HG03196 (cell line): ENCODE measurements around the gene DPYD.

Experiments
- ATAC-seq: cut with Tn5 transposase; IDR thresholded peaks from one replicate; pipeline ENCODE4 v1.9.1; 2021; ENCODE audit not compliant: unreplicated experiment

The DPYD gene

DNA sequence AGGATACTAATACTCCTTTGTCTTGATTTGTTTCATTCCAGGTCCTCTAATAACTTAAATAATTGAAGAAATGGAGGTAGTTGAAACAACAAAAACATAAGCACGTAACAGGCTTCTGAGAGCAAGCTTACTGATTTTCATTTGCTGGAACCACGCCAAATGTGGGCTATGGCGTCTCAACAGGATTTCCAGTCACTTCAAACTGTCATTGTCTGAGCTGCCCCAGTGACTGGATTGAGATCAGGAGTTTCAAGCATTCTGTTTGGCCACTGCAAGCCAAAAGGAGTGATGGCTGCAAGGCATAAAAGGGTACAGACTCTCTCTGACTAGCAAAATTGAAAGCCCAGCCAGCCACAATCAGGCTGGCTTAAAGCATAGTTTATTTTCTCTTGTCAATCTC is 289.9 kb downstream of the DPYD start:
- ATAC-seq, result no peak

GRCh38 chr1:97630281-97630680 is 290.6 kb downstream of the DPYD start:
- no peak for ATAC-seq

DNA sequence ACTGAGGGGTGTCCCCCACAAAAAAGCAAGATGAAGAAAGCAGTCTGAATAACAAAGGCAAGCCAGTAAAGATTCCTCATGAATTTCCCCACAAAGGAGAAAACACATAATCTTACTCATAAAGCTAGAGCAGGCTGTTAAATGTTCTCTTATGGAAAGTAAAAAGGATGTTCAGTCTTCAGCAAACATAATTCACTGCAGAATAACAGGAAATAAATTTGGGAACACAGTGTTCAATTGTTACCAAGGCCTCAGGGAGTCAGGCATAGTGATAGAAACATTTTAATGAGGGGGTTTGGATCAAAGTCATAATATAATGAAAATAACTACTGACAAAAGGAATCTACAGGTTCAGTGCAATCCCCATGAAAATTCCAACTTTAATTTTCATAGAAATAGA is 297.6 kb downstream of the DPYD start:
- ATAC-seq, result no peak

- no peak for ATAC-seq
Observed at GRCh38 chr1:97621955-97622354, 298.9 kb downstream of the DPYD start.

- no peak for ATAC-seq
Observed at GRCh38 chr1:97619706-97620105, 301.1 kb downstream of the DPYD start.

DNA sequence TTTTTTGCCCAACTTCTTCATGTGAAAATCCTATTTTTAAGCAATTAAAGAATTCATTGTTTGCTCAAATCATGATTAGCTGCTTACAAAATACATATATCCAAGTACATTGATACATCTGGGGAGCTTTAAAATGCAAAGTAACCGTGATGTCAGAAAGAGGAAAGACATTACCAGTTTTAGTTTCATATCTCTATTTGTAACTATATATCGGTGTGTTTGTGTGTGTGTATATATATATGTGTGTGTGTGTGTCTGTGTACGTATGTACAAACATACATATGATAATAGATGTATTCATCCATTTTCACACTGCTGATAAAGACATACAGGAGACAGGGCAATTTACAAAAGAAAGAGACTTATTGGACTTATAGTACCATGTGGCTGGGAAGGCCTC is 310.1 kb downstream of the DPYD start:
- no peak for ATAC-seq

- no peak for ATAC-seq
Observed at GRCh38 chr1:97610102-97610501, 310.7 kb downstream of the DPYD start.

- ATAC-seq, result no peak
Observed at GRCh38 chr1:97608272-97608671, 312.6 kb downstream of the DPYD start.

DNA sequence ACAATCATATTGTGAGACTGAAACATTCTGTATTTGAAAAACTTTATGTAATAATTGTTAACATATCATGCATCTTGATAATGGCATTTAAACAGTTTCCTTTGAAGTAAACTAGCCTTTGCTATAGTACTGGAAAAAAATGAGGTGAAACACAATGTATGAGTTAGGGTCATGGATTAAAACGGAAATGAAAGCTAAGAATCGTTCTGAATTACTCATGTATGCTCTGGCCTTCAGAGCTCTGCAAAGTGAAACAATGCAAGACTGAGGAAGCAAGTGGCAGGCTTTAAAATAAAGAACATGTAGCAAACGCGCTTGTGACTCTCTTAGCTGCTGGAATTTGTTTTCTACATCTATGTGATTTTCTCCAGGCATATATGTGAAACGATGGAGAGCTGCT is 317.1 kb downstream of the DPYD start:
- no peak for ATAC-seq

- no peak for ATAC-seq
Observed at GRCh38 chr1:97603218-97603617, 317.6 kb downstream of the DPYD start.

GRCh38 chr1:97599447-97599846 is 321.4 kb downstream of the DPYD start:
- ATAC-seq, result no peak

- ATAC-seq, result no peak
Observed at GRCh38 chr1:97593192-97593591, 327.6 kb downstream of the DPYD start.

GRCh38 chr1:97588772-97589171 is 332.1 kb downstream of the DPYD start:
- no peak for ATAC-seq

GRCh38 chr1:97581614-97582051 is 339.2 kb downstream of the DPYD start:
- ATAC-seq, result no peak

GRCh38 chr1:97577613-97578012 is 343.2 kb downstream of the DPYD start:
- no peak for ATAC-seq

- no peak for ATAC-seq
Observed at GRCh38 chr1:97573553-97573952, 347.3 kb downstream of the DPYD start.

DNA sequence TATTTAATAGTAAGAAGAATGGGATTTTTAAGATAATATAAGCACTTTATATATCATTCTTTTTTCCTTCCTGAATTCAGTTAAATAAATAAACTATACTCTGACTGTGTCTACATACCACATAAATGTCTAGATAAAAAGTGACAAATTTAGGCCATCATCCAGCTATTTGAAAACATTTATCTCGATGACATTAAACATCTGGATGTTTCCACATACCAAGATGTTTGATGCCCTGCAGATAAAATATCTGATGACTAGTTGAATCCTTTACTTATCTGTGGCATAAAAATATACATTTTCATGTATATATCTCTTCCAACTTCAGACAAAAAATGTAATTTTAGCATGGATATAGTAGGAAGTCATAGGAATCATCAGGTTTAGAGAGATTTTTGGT is 348.3 kb downstream of the DPYD start:
- no peak for ATAC-seq

GRCh38 chr1:97571760-97572159 is 349.1 kb downstream of the DPYD start:
- no peak for ATAC-seq

DNA sequence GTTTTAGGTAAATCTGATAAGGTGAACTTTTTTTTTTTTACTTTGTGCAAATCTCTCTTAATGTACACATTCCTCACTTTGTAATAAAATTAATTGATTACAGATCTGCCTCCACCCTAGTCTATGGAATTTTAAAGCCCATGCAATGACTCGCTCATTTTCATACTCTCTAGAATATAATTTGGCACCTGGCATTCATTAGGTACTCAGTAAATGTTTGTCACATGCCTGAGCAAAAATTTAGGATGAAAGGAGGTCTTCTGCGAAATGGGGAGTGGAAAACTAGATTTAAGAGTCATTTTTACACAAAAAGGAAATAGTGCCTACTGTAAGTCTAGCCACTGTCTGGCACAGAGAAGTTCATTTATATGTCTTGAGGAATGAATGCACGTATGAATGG is 350.1 kb downstream of the DPYD start:
- ATAC-seq, result no peak

GRCh38 chr1:97567000-97567749 is 353.7 kb downstream of the DPYD start:
- no peak for ATAC-seq

DNA sequence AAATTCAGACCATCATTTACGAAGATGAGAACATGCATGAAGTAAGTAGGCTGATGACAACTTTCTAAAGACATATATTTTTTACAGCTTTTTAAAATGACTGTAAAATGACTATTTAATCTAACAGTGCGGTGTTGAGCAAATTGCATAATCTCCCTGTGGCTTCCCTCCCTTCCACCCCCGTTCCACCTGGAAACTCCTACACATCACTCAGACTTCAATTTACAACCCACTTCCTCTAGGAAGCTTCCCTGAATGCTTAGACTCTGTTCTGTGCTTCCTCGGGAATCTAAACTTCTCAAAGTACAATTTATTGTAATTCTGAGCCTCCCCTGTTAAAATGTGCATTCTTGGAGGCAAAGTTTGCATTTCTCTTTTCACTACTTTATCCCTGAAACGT is 354.9 kb downstream of the DPYD start:
- ATAC-seq, result no peak

- ATAC-seq, result no peak
Observed at GRCh38 chr1:97563926-97564325, 356.9 kb downstream of the DPYD start.

DNA sequence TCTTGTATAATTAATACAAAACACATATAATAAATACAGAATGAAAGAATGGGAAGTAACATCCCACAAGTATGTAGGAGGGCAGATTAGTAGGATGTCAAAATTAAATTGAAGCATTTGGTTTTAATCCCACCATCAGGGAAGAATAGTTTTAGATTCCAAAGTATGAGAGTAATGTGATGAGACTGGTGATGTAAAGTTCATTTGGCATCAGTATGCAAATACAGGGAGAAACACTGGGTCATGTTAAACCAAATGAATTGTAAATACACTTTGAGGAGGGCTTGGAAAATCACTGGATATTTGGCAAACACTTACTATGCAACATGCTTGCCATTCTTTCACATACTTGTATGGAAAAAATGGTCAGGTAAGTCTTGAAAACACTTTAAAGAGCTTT is 358.8 kb downstream of the DPYD start:
- ATAC-seq, result no peak
